HG03520 (cell line): ENCODE results near the gene NKD1.

Experiments used
- ATAC-seq: cut with Tn5 transposase; IDR thresholded peaks from one replicate; pipeline ENCODE4 v1.9.1; 2021; ENCODE audit warnings: mild to moderate bottlenecking, moderate library complexity; ENCODE audit not compliant: unreplicated experiment

The NKD1 gene

DNA sequence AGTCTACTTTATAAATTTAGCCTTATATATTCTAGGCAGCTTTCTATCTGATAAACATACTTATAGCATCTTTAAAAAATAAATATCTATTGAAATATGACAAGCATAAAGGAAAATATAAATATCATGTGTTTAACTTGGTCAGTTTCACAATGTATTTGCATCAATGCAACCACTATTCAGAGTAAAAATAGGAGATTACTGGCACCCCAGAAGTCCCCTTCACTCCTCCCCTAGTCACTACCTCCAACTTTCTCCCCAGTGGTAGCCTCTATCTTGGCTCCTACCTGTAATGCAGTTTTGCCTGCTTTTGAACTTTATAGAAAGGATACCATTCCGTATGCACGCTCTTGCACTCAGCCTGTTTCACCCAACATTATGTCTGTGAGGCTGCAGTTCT, 142.0 kb downstream of the NKD1 start:
- no peak for ATAC-seq

DNA sequence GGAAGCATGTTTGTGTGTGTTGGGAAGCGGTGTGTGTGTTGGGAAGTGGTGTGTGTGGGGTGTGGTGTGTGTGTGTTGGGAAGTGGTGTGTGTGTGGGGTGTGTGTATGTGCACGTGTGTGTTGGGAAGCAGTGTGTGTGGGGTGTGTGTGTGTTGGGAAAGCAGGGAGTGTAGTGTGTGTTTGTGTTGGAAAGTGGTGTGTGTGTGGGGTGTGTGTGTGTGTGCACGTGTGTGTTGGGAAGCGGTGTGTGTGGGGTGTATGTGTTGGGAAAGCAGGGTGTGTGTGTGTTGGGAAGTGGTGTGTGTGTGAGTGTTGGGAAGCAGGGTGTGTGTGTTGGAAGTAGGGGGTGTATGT, 144.4 kb downstream of the NKD1 start:
- no peak for ATAC-seq

DNA sequence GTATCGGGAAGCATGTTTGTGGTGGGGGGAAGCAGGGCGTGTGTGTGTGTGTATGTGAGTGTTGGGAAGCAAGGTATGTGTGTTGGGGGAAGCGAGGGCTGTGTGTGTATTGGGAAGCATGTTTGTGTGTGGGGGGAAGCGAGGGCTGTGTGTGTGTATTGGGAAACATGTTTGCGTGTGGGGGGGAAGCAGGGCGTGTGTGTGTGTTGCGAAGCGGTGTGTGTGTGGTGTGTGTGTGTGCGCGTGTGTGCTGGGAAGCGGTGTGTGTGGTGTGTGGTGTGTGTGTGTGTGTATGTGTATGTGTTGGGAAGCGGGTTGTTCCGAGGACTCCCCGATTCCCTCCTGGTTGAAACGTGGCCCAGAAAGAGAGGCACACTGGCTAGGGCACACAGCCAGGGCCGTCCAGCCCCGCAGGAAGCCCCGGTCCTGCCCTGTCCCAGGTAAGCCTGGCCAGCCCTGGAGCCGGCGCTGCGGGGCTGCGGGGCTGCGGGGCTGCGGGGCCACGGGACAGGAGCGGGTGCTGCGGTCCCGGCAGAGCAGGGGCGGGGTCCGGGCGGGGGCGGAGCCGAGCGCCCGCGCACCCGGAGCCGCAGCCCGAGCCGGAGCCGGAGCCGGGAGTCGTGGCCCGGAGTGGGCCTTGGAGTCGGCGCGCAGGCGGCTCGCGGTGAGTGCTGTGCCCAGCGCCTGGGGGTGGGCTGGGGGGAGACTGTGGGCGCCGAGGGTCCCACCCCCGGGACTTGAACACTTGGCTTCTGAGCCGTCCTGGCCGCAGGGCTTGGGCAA, 145.0 kb downstream of the NKD1 start, which contains the start of gene NOD2:
NOD2 (plus strand) TSS at position 608 of the 783 bp plus-strand sequence. CDS start 5,890 bp downstream, outside the sequence.
- no peak for ATAC-seq

DNA sequence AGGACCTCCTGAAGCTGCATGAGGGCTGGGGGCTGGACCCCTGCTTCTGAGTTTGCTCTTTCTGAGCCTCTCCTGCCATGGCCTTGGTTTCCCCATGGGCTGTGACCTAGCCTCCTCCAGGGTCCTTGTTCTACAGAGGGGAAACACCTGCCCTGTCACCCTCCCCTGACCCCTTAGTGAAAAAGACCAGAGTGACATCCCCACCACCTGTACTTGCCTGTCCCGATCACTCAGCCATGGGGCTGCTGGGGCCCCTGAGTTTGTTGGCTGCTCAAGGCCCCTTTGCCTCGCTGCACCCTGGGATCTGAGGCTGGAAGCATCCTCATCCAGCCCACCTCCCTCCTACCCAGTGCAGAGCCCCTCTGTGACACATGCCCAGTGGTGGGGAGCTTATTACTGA, 146.0 kb downstream of the NKD1 start:
- ATAC-seq = no peak

DNA sequence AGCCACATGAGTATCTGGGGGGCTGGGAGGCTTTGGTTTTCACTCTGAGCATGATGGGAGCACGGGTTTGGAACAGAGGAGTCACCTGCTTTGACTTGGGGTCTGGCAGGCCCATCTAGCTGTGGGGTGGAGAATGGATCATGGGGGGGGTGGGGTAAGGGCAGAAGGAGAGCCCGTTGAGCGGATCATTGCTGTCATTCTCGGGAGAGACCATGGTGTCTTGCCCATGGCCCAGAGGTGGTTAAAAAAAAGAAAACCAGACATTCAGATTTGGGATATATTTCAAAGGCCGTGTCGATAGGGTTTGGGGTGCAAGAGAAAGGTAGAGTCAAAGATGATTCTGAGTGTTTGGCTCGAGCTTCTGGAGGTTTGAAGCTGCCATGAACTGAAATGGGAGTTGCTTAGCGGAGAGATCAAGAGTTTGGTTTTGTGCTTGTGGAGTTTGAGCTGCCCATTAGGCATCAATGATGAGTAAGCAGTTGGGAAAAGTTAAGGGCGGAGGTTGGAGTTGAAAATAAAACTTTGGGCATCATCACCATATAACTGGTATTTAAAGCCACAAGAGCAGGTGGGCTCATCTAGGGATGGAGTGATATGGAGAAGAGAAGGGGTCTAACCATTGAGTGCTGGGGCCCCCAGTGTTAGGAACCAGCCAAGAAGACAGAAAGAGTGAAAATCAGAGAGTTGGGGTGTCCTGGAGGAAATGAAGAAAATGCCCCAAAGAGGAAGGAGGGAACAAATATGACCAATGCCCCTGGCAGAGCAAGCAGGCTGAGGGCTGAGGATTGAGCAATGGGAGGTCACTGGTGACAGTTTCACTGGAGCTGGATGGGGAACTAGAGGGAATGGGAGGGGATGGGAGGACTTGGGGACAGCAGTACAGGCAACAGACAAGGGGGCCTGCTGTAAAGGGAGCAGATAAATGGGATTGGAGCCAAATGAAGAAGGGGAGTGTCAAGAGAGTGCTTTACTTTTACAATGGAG, 147.1 kb downstream of the NKD1 start:
- ATAC-seq = no peak

DNA sequence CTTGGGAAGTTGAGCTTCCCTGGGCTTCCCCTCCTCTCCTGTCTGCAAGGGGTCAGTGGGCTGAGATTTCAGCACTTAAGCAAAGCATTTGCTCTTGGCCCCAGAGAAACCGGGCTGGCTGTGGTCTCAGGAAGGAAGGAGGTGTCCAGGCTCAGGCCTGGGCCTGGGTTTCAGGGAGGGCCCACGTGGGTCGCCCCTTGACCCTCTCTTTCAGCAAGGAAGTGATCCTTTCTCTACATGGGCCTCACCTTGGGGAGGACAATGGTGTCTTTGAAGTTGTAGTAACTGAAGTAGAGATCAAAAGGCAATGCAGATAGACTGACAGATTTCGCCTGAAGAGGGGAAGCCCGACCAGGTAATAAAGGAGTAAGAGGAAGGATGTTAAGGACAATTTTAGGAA, 147.9 kb downstream of the NKD1 start:
- no peak for ATAC-seq

DNA sequence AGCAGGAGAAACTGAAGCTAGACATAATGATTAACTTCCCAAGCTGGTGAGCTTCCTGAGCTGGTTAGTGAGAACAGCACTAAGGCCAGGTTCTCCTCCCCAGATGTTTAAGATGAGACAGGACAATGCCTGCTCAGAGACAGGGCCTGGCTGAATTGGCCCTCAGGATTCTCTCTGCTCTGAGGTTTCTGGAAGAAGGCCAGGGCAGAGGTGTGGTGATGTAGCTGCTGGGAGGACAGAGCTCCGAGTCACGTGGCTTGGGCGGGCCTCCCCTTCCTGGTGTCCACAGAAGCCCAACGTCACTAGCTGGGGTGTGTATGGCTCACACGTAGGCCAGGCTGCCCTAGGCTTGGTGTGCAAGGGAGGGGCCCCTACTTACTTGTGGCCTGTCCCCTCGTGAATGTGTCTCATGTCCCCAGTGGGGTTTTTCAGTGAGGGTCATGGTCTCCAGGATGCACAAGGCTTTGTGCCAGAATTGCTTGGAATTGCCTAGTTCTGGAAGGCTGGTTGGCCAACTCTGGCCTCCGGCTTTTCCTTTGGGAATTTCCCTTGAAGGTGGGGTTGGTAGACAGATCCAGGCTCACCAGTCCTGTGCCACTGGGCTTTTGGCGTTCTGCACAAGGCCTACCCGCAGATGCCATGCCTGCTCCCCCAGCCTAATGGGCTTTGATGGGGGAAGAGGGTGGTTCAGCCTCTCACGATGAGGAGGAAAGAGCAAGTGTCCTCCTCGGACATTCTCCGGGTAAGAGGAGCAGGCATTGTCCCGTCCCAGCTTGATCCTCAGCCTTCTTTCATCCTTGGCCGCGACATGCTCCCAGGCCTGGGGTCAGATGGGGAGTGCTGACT, 148.6 kb downstream of the NKD1 start:
- ATAC-seq = peak; percentile 46

DNA sequence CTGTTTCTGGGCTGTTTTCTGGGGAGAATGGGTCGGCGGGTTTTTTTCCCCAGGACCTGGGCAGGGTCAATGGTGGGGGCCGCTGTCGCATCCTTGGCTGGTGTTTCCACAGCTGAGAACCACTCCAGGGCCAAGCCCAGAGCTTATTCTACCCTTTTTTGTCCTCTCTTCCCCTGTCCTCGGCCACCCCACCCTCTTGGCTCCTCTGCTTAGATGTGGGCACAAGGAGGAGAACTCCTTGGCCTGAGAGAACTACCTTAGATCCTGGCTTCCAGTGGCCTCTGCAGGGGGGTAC, 149.2 kb downstream of the NKD1 start:
- ATAC-seq = no peak

- ATAC-seq = peak; percentile 38
Observed at GRCh38 chr16:50697881-50698767, 149.9 kb downstream of the NKD1 start.
